Fibroblast of lung (primary cell): ENCODE measurements around the gene RHOT1. TPM values are rescaled to one million over a fixed set of nuclear protein-coding genes. Genes with fewer than 3 reads are reported as not detected.

ENCODE experiments used
- DNase-seq, 2 donors: peaks; one replicate each; pipeline versions ENCODE4 v3.0.0 to v3.0.0-alpha.2; 2010; ENCODE audit warnings: low read depth in 2 of 2
- H2AFZ ChIP-seq: 2 replicates; pipeline ENCODE4 v1.5.1; 2012; ENCODE audit warnings: low read length, control low read depth, inconsistent platforms
- H3K27ac ChIP-seq: 2 replicates; pipeline ENCODE4 v1.5.1; 2011; ENCODE audit warnings: low read length, control low read depth; ENCODE audit not compliant: insufficient read depth
- H3K27me3 ChIP-seq: 2 replicates; pipeline ENCODE4 v1.5.1; 2011; ENCODE audit warnings: mild to moderate bottlenecking, low read length; ENCODE audit not compliant: control insufficient read depth, insufficient read depth
- H3K36me3 ChIP-seq: 2 replicates; pipeline ENCODE4 v1.5.1; 2011; ENCODE audit warnings: low read length; ENCODE audit not compliant: control insufficient read depth, insufficient read depth
- H3K4me1 ChIP-seq: 2 replicates; pipeline ENCODE4 v1.5.1; 2011; ENCODE audit warnings: low read length; ENCODE audit not compliant: control insufficient read depth, insufficient read depth; ENCODE audit errors: extremely low read depth
- H3K4me2 ChIP-seq: 2 replicates; pipeline ENCODE4 v1.5.1; 2011; ENCODE audit warnings: low read length, control low read depth; ENCODE audit not compliant: insufficient read depth; ENCODE audit errors: extremely low read depth
- H3K4me3 ChIP-seq, 4 experiments: fragments of 200-600 bp in 1 of 4; sonication (generic) in 1 of 4; replicated peaks in 1 of 4; 2 replicates each; pipeline ENCODE4 v1.5.1; 2011 to 2016; ENCODE audit warnings: low read length in 4 of 4, low read depth in 3 of 4, mild to moderate bottlenecking in 3 of 4, control low read depth in 2 of 4, inconsistent platforms in 1 of 4, mixed read lengths in 1 of 4; ENCODE audit not compliant: insufficient read depth in 1 of 4; ENCODE audit errors: control extremely low read depth in 1 of 4
- H3K79me2 ChIP-seq: 2 replicates; pipeline ENCODE4 v1.5.1; 2012; ENCODE audit warnings: mild to moderate bottlenecking, low read length, inconsistent platforms; ENCODE audit not compliant: control insufficient read depth, insufficient read depth
- H3K9ac ChIP-seq: 2 replicates; pipeline ENCODE4 v1.5.1; 2011; ENCODE audit warnings: mild to moderate bottlenecking, low read length, control low read depth; ENCODE audit not compliant: insufficient read depth
- H3K9me3 ChIP-seq: 2 replicates; pipeline ENCODE4 v1.5.1; 2012; ENCODE audit warnings: low read depth, low read length; ENCODE audit not compliant: control insufficient read depth, insufficient read depth
- H4K20me1 ChIP-seq: 2 replicates; pipeline ENCODE4 v1.5.1; 2011; ENCODE audit warnings: low read length; ENCODE audit not compliant: control insufficient read depth, insufficient read depth; ENCODE audit errors: extremely low read depth
- CTCF ChIP-seq, 2 donors: IDR thresholded peaks in 1 of 2; conservative IDR thresholded peaks in 1 of 2; 1 replicate in 1 of 2; 2 replicates in 1 of 2; pipeline ENCODE4 v1.5.1; 2011 to 2012; ENCODE audit warnings: low read length in 2 of 2, control low read depth in 1 of 2, inconsistent platforms in 1 of 2, low read depth in 1 of 2, mild to moderate bottlenecking in 1 of 2
- EZH2 ChIP-seq: IDR thresholded peaks from 2 replicates; pipeline ENCODE4 v1.5.1; 2012; ENCODE audit warnings: low read length, control low read depth, mild to moderate bottlenecking; ENCODE audit errors: missing control alignments
- polyA plus RNA-seq, 2 donors: library from polyadenylated mRNA; depleted of rRNA in 1 of 2; stranded (reverse) in 1 of 2; unstranded in 1 of 2; fragments of >200 nt; gene quantifications; 2 replicates each; pipeline ENCODE4 v1.2.1, GENCODE V29; 2011 to 2012; ENCODE audit warnings: missing spikeins in 1 of 2
- total RNA-seq: library from RNA; depleted of rRNA; stranded (reverse); fragments of >200 nt; gene quantifications from 2 replicates; pipeline ENCODE4 v1.2.1, GENCODE V29; 2014

The RHOT1 gene
- total and polyA plus RNA-seq, 2 donors (not counting 1 experiment from before 2014, with no cell fraction given), result 45.6 to 58.8 TPM

- no peaks in the 10 kb centered on the region for H3K79me2 ChIP-seq
- no peaks in the 10 kb centered on the region for H3K9me3 ChIP-seq
- TF ChIP-seq CTCF (conservative IDR thresholded peaks at IDR 0.05 in 1 of 2, IDR thresholded peaks at IDR 0.05 in 1 of 2; ENCODE audit: low read depth in 1 of 2, low read length in 2 of 2) (peak in 1 of 2 donors; percentile 22), EZH2 (no peak)
- H3K36me3 ChIP-seq, result no peaks in the 10 kb centered on the region
- H3K4me3 ChIP-seq, result no peak overlapping the region
- H3K4me1 ChIP-seq, result peaks cover 8% of the 10 kb centered on the region
- H3K9ac ChIP-seq, result no peak overlapping the region
- no peak overlapping the region for H2AFZ ChIP-seq
- H4K20me1 ChIP-seq, result no peaks in the 10 kb centered on the region
- no peak for DNase-seq
- H3K4me2 ChIP-seq, result no peak overlapping the region
- H3K27ac ChIP-seq, result no peak overlapping the region
- peaks cover 64% of the 10 kb centered on the region for H3K27me3 ChIP-seq
Measured at GRCh38 chr17:32264140-32264799, 122.0 kb downstream of the RHOT1 start.

GRCh38 chr17:32264823-32265191, 122.5 kb downstream of the RHOT1 start:
- Histone ChIP-seq H2AFZ (no peak overlapping the region), H3K27ac (no peak overlapping the region), H3K4me1 (peaks cover 6% of the 10 kb centered on the region), H3K4me2 (peak overlapping the region; percentile 51), H4K20me1 (no peaks in the 10 kb centered on the region), H3K4me3 (no peak overlapping the region), H3K9me3 (no peaks in the 10 kb centered on the region), H3K27me3 (peaks cover 66% of the 10 kb centered on the region), H3K9ac (no peak overlapping the region), H3K79me2 (no peaks in the 10 kb centered on the region), H3K36me3 (no peaks in the 10 kb centered on the region)
- no peak for DNase-seq
- no peak for TF ChIP-seq CTCF (conservative IDR thresholded peaks at IDR 0.05 in 1 of 2, IDR thresholded peaks at IDR 0.05 in 1 of 2; ENCODE audit: low read depth in 1 of 2, low read length in 2 of 2)
- peak; percentile 76 for TF ChIP-seq EZH2

GRCh38 chr17:32265192-32265923, 123.1 kb downstream of the RHOT1 start, which contains the start of gene RHBDL3:
Gene RHBDL3 (plus strand): TSS chr17:32265832. CDS start chr17:32266190, 358 bp downstream.
- Histone ChIP-seq H3K4me2 (peak within 1 kb of the TSS; percentile 88), H3K27me3 (peaks cover 66% of the 10 kb centered on the region), H3K9me3 (no peaks in the 10 kb centered on the region), H3K4me3 (peak within 1 kb of the TSS in 3 of 4 experiments; percentile 41 to 55 (median 49)), H3K27ac (no peak within 1 kb of the TSS), H3K9ac (peak within 1 kb of the TSS; percentile 16), H3K4me1 (peaks cover 6% of the 10 kb centered on the region), H4K20me1 (no peaks in the 10 kb centered on the region), H3K79me2 (no peaks in the 10 kb centered on the region), H3K36me3 (no peaks in the 10 kb centered on the region), H2AFZ (no peak within 1 kb of the TSS)
- no peak for DNase-seq
- TF ChIP-seq CTCF (conservative IDR thresholded peaks at IDR 0.05 in 1 of 2, IDR thresholded peaks at IDR 0.05 in 1 of 2; ENCODE audit: low read depth in 1 of 2, low read length in 2 of 2) (no peak), EZH2 (peak; percentile 90)
